Measurements from ENCODE around the gene KRTAP1-3. TPM values are rescaled to one million over a fixed set of nuclear protein-coding genes. Genes with fewer than 3 reads are reported as not detected.
"Not testable (repeated sequence)": the region's sequence is repeated elsewhere in the genome, so short reads cannot be mapped to it uniquely, and the experiment has no call there.

The KRTAP1-3 gene
- total and polyA plus RNA-seq, 3 experiments from 2014 or later: not detected

- Mint-ChIP-seq H3K9me3 (no peaks in the 10 kb centered on the region), H3K27me3 (peaks cover 5 to 13% of the 10 kb centered on the region in 2 donors), H3K36me3 (no peaks in the 10 kb centered on the region), H3K27ac (no peak overlapping the region), H3K4me3 (no peak overlapping the region), H3K4me1 (peaks cover 0 to 2% (median 0%) of the 10 kb centered on the region in 3 donors)
- CTCF ChIA-PET: no interaction called here
- no peak overlapping the region for H3K27ac ChIP-seq (ENCODE audit: low read depth, low read length)
- no peak for DNase-seq
- POLR2A ChIA-PET: no interaction called here
- no peak overlapping the region for H3K4me3 ChIP-seq (ENCODE audit: low read length)
- no peaks in the 10 kb centered on the region for H3K36me3 ChIP-seq (ENCODE audit: insufficient read depth, low read length)
- H3K27me3 ChIP-seq (ENCODE audit: insufficient read depth, low read length, poor library complexity, severe bottlenecking): no peaks in the 10 kb centered on the region
- H3K9me3 ChIP-seq (ENCODE audit: low read length): no peaks in the 10 kb centered on the region
- no peaks in the 10 kb centered on the region for H3K4me1 ChIP-seq (ENCODE audit: insufficient read depth, low read length)
Measured at GRCh38 chr17:41067281-41067680, 32.6 kb upstream of the KRTAP1-3 start.

DNA sequence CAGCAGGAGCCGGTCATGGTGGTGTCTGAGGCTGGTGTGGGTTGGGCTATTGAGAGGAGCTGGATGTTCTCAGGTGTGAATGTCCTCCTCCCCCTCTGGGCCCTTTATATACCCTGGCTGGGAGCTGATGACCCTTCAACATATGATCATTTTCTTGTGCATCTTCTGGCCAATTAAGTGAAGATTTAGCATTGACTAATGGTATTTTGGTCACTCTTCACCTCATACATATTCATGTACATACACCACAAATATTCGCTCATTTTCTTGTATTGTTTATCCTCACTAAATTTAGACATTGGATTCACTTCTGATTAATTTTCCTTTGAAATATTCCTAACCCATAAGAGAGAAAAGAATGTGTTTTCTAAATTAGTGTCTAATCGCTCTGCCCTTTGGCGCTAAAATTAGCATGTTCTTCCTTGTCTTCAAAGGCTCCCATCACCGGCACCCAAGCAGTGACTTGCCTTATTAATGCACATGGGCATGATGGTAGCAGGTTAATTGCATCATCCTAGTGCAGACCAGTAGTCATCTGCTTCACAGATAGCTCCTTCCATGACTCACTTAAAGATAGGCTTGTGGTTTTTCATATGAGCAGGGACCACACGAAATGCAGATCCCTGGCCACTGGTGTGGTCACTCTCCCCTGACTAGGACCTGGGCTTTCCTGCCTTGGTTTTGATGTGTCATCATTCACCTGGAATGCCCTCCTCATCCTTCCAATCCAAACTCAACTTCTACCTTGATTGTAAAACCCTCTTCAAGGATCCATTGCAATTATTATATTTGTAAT, 31.4 kb upstream of the KRTAP1-3 start, which contains the start of gene KRTAP2-4:
TSS of gene KRTAP2-4 (minus strand) at position 51 of the 796 bp plus-strand sequence. CDS start at position 17, 34 bp downstream.
- Histone ChIP-seq H3K4me3 (ENCODE audit: low read length) (no peak within 1 kb of the TSS), H3K36me3 (ENCODE audit: insufficient read depth, low read length) (no peaks in the 10 kb centered on the region), H3K9me3 (ENCODE audit: low read length) (no peaks in the 10 kb centered on the region), H3K27me3 (ENCODE audit: insufficient read depth, low read length, poor library complexity, severe bottlenecking) (no peaks in the 10 kb centered on the region), H3K27ac (ENCODE audit: low read depth, low read length) (no peak within 1 kb of the TSS), H3K4me1 (ENCODE audit: insufficient read depth, low read length) (no peaks in the 10 kb centered on the region)
- ChIA-PET POLR2A (no interaction called here), CTCF (no interaction called here)
- no peak within 1 kb of the TSS for H3K4me3 Mint-ChIP-seq
- H3K27me3 Mint-ChIP-seq: peaks cover 13 to 20% of the 10 kb centered on the region in 2 donors
- H3K27ac Mint-ChIP-seq: no peak within 1 kb of the TSS
- H3K36me3 Mint-ChIP-seq: no peaks in the 10 kb centered on the region
- no peaks in the 10 kb centered on the region for H3K9me3 Mint-ChIP-seq
- H3K4me1 Mint-ChIP-seq: peaks cover 0 to 2% (median 0%) of the 10 kb centered on the region in 3 donors
- no peak for DNase-seq

DNA sequence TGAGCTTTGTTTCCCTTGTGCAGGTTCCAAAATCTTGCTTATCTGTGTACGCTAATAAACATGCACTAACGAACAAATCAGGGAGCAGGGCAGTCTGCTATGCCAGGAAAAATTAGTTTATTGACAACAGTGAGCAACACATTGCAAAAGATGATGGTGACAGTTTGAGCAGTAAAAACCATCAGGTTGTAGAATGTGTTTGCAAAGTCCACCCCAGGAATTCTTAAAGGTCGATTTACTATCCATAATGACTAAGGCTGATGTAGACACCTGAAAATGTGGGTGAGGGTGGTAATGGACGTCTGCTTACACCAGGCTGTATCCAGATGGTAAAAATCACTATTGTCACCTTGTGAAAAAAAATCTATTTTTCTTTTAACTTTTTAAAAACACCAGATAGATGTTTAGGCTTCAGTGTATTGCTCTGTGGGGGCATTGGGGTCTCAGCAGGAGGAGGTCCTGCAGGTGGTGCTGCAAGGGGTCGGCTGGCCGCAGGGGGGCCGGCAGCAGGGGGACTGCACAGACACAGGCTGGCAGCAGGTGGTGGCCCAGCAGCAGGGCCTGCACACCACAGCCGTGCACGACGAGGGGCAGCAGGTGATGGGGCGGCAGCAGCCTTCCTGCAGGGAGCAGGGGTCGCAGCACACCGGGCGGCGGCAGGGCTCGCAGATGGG, 30.5 kb upstream of the KRTAP1-3 start:
- H3K27me3 ChIP-seq (ENCODE audit: insufficient read depth, low read length, poor library complexity, severe bottlenecking); H3K4me1 ChIP-seq (ENCODE audit: insufficient read depth, low read length); DNase-seq; H3K36me3 Mint-ChIP-seq; H3K27ac ChIP-seq (ENCODE audit: low read depth, low read length); H3K36me3 ChIP-seq (ENCODE audit: insufficient read depth, low read length); H3K9me3 Mint-ChIP-seq; H3K4me3 ChIP-seq (ENCODE audit: low read length); H3K27ac Mint-ChIP-seq; H3K4me3 Mint-ChIP-seq; H3K9me3 ChIP-seq (ENCODE audit: low read length); H3K4me1 Mint-ChIP-seq; CTCF ChIA-PET: not testable (repeated sequence)
- POLR2A ChIA-PET: interaction anchor here (0.6 kb wide), 1 partner anchor 13 kb away, joined by 6 read pairs; no protein-coding TSS in a partner anchor
- H3K27me3 Mint-ChIP-seq: peaks cover 20 to 28% of the 10 kb centered on the region in 2 donors

- no peaks in the 10 kb centered on the region for H3K27me3 ChIP-seq (ENCODE audit: insufficient read depth, low read length, poor library complexity, severe bottlenecking)
- H3K36me3 ChIP-seq (ENCODE audit: insufficient read depth, low read length): no peaks in the 10 kb centered on the region
- H3K27ac Mint-ChIP-seq: no peak overlapping the region
- H3K4me1 Mint-ChIP-seq: peaks cover 0 to 2% (median 0%) of the 10 kb centered on the region in 3 donors
- no peaks in the 10 kb centered on the region for H3K36me3 Mint-ChIP-seq
- no peaks in the 10 kb centered on the region for H3K4me1 ChIP-seq (ENCODE audit: insufficient read depth, low read length)
- H3K27me3 Mint-ChIP-seq: peaks cover 22 to 34% of the 10 kb centered on the region in 2 donors
- no peaks in the 10 kb centered on the region for H3K9me3 ChIP-seq (ENCODE audit: low read length)
- no peak overlapping the region for H3K4me3 ChIP-seq (ENCODE audit: low read length)
- no peaks in the 10 kb centered on the region for H3K9me3 Mint-ChIP-seq
- no peak for DNase-seq
- no peak overlapping the region for H3K4me3 Mint-ChIP-seq
- CTCF ChIA-PET: no interaction called here
- POLR2A ChIA-PET: no interaction called here
- no peak overlapping the region for H3K27ac ChIP-seq (ENCODE audit: low read depth, low read length)
Measured at GRCh38 chr17:41064301-41064700, 29.6 kb upstream of the KRTAP1-3 start.

- CTCF ChIA-PET: no interaction called here
- H3K27me3 Mint-ChIP-seq: peaks cover 25 to 42% of the 10 kb centered on the region in 2 donors
- H3K27ac Mint-ChIP-seq: no peak overlapping the region
- Histone ChIP-seq H3K4me1 (ENCODE audit: insufficient read depth, low read length) (no peaks in the 10 kb centered on the region), H3K27me3 (ENCODE audit: insufficient read depth, low read length, poor library complexity, severe bottlenecking) (no peaks in the 10 kb centered on the region), H3K27ac (ENCODE audit: low read depth, low read length) (no peak overlapping the region), H3K4me3 (ENCODE audit: low read length) (no peak overlapping the region), H3K9me3 (ENCODE audit: low read length) (no peaks in the 10 kb centered on the region), H3K36me3 (ENCODE audit: insufficient read depth, low read length) (no peaks in the 10 kb centered on the region)
- H3K4me1 Mint-ChIP-seq: no peaks in the 10 kb centered on the region
- no peak for DNase-seq
- no peak overlapping the region for H3K4me3 Mint-ChIP-seq
- H3K36me3 Mint-ChIP-seq: no peaks in the 10 kb centered on the region
- POLR2A ChIA-PET: no interaction called here
- H3K9me3 Mint-ChIP-seq: no peaks in the 10 kb centered on the region
Measured at GRCh38 chr17:41063449-41063848, 28.8 kb upstream of the KRTAP1-3 start.

- no peak for DNase-seq
- Mint-ChIP-seq H3K4me1 (no peaks in the 10 kb centered on the region), H3K36me3 (no peaks in the 10 kb centered on the region), H3K9me3 (peaks cover 0 to 4% (median 0%) of the 10 kb centered on the region in 5 donors), H3K27me3 (peaks cover 33 to 52% of the 10 kb centered on the region in 2 donors), H3K27ac (no peak overlapping the region), H3K4me3 (no peak overlapping the region)
- Histone ChIP-seq H3K4me3 (ENCODE audit: low read length) (no peak overlapping the region), H3K36me3 (ENCODE audit: insufficient read depth, low read length) (no peaks in the 10 kb centered on the region), H3K27ac (ENCODE audit: low read depth, low read length) (no peak overlapping the region), H3K9me3 (ENCODE audit: low read length) (no peaks in the 10 kb centered on the region), H3K4me1 (ENCODE audit: insufficient read depth, low read length) (no peaks in the 10 kb centered on the region), H3K27me3 (ENCODE audit: insufficient read depth, low read length, poor library complexity, severe bottlenecking) (no peaks in the 10 kb centered on the region)
- CTCF ChIA-PET: no interaction called here
- POLR2A ChIA-PET: no interaction called here
Measured at GRCh38 chr17:41061964-41062363, 27.3 kb upstream of the KRTAP1-3 start.

DNA sequence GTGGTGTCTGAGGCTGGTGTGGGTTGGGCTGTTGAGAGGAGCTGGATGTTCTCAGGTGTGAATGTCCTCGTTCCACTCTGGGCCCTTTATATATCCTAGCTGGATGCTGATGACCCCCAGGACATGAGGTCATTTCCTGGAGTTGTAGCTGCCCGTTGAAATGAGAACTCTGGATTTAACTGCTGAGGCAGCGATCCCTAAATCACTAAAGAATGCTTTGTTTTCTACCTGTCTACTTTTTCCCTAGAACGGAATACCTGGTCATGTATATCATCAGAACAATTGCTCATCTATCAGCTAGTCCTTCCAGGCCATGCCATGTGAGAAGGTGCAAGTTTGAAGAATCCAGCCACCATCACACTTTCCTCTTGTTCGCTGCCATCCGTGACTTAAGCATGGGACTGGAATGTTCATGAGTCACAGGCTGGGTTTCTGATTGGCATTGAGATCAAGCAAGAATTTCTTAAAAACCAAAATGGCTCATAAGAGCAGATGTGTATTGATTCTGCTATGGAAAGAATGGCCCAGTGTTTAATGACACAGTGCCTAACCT, 25.5 kb upstream of the KRTAP1-3 start, which contains the start of gene KRTAP2-3:
TSS of gene KRTAP2-3 (minus strand) at position 63 of the 553 bp plus-strand sequence. CDS start 64 bp downstream, outside the sequence.
- ChIA-PET CTCF (no interaction called here), POLR2A (interaction anchor here (0.6 kb wide), 1 partner anchor 88 kb away, joined by 3 read pairs; no protein-coding TSS in a partner anchor)
- Histone ChIP-seq H3K36me3 (ENCODE audit: insufficient read depth, low read length) (no peaks in the 10 kb centered on the region), H3K4me1 (ENCODE audit: insufficient read depth, low read length) (no peaks in the 10 kb centered on the region), H3K27ac (ENCODE audit: low read depth, low read length) (no peak within 1 kb of the TSS), H3K4me3 (ENCODE audit: low read length) (no peak within 1 kb of the TSS), H3K9me3 (ENCODE audit: low read length) (no peaks in the 10 kb centered on the region), H3K27me3 (ENCODE audit: insufficient read depth, low read length, poor library complexity, severe bottlenecking) (no peaks in the 10 kb centered on the region)
- no peak within 1 kb of the TSS for H3K4me3 Mint-ChIP-seq
- H3K36me3 Mint-ChIP-seq: no peaks in the 10 kb centered on the region
- H3K27ac Mint-ChIP-seq: peak within 1 kb of the TSS in 1 of 8 donors; percentile 16
- DNase-seq: no peak
- peaks cover 0 to 4% (median 0%) of the 10 kb centered on the region in 5 donors for H3K9me3 Mint-ChIP-seq
- H3K4me1 Mint-ChIP-seq: no peaks in the 10 kb centered on the region
- peaks cover 33 to 64% of the 10 kb centered on the region in 2 donors for H3K27me3 Mint-ChIP-seq
